ENCODE measurements around the gene ANKRD33B.

- no peak for TF ChIP-seq CTCF (IDR thresholded peaks at IDR 0.05)
- TF ChIP-seq POLR2A (IDR thresholded peaks at IDR 0.05) = no peak
- no peak for TF ChIP-seq POLR2AphosphoS5 (IDR thresholded peaks at IDR 0.05)
- no peak for TF ChIP-seq EP300 (IDR thresholded peaks at IDR 0.05)
Measured at GRCh38 chr5:10648806-10649665, 85.2 kb downstream of the ANKRD33B start.

Measured in suprapubic skin (tissue), 4 donors.